ENCODE measurements around the gene LOXL1. TPM values are rescaled to one million over a fixed set of nuclear protein-coding genes. Genes with fewer than 3 reads are reported as not detected.

Gene LOXL1
- total RNA-seq, 1 experiment from 2014 or later, result 4.9 TPM

- ChIA-PET POLR2A (no interaction called here), CTCF (interaction anchor here (0.8 to 1.5 kb wide), 2 partner anchors 21 to 63 kb away, joined by 3 read pairs; no protein-coding TSS in a partner anchor)
- no peak for DNase-seq (ENCODE audit: unreplicated experiment)
- no peak for TF ChIP-seq CTCF (IDR thresholded peaks at IDR 0.05; ENCODE audit: unreplicated experiment)
- Mint-ChIP-seq H3K9me3 (ENCODE audit: unreplicated experiment) (no peaks in the 10 kb centered on the region), H3K27me3 (ENCODE audit: insufficient read depth, unreplicated experiment) (no peaks in the 10 kb centered on the region), H3K4me3 (ENCODE audit: unreplicated experiment) (no peak overlapping the region), H3K27ac (ENCODE audit: low read depth, unreplicated experiment) (no peak overlapping the region), H3K4me1 (ENCODE audit: insufficient read depth, unreplicated experiment) (peaks cover 10% of the 10 kb centered on the region), H3K36me3 (ENCODE audit: insufficient read depth, unreplicated experiment) (no peaks in the 10 kb centered on the region)
- BruUV-seq (replicated peaks), result no TSS peak
- intact Hi-C loops (cut with micrococcal nuclease), result no loop called here
Measured at GRCh38 chr15:73942751-73943270, 16.5 kb downstream of the LOXL1 start.

GRCh38 chr15:73944161-73945129 lies 18.2 kb downstream of the LOXL1 start:
- ChIA-PET CTCF (interaction anchor here (1.5 kb wide), 1 partner anchor 20 kb away, joined by 3 read pairs; no protein-coding TSS in a partner anchor), POLR2A (no interaction called here)
- H3K4me3 Mint-ChIP-seq (ENCODE audit: unreplicated experiment), result no peak overlapping the region

GRCh38 chr15:73945130-73945508 lies 18.9 kb downstream of the LOXL1 start:
- DNase-seq (ENCODE audit: unreplicated experiment), result no peak
- H3K27ac Mint-ChIP-seq (ENCODE audit: low read depth, unreplicated experiment), result no peak overlapping the region
- TF ChIP-seq CTCF (IDR thresholded peaks at IDR 0.05; ENCODE audit: unreplicated experiment), result no peak
- POLR2A ChIA-PET, result no interaction called here
- intact Hi-C loops (cut with micrococcal nuclease), result no loop called here
- H3K9me3 Mint-ChIP-seq (ENCODE audit: unreplicated experiment), result no peaks in the 10 kb centered on the region
- H3K27me3 Mint-ChIP-seq (ENCODE audit: insufficient read depth, unreplicated experiment), result no peaks in the 10 kb centered on the region
- H3K36me3 Mint-ChIP-seq (ENCODE audit: insufficient read depth, unreplicated experiment), result no peaks in the 10 kb centered on the region
- BruUV-seq (replicated peaks), result no TSS peak
- peaks cover 10% of the 10 kb centered on the region for H3K4me1 Mint-ChIP-seq (ENCODE audit: insufficient read depth, unreplicated experiment)
- CTCF ChIA-PET, result no interaction called here
- H3K4me3 Mint-ChIP-seq (ENCODE audit: unreplicated experiment), result no peak overlapping the region

More at GRCh38 chr15:73944161-73945129, 18.2 kb downstream of the LOXL1 start:
- Mint-ChIP-seq H3K36me3 (ENCODE audit: insufficient read depth, unreplicated experiment) (no peaks in the 10 kb centered on the region), H3K27me3 (ENCODE audit: insufficient read depth, unreplicated experiment) (no peaks in the 10 kb centered on the region), H3K9me3 (ENCODE audit: unreplicated experiment) (no peaks in the 10 kb centered on the region), H3K4me1 (ENCODE audit: insufficient read depth, unreplicated experiment) (peaks cover 10% of the 10 kb centered on the region), H3K27ac (ENCODE audit: low read depth, unreplicated experiment) (no peak overlapping the region)
- no peak for DNase-seq (ENCODE audit: unreplicated experiment)
- intact Hi-C loops (cut with micrococcal nuclease), result no loop called here
- BruUV-seq (replicated peaks), result no TSS peak
- TF ChIP-seq CTCF (IDR thresholded peaks at IDR 0.05; ENCODE audit: unreplicated experiment), result no peak

- DNase-seq (ENCODE audit: unreplicated experiment), result no peak
- intact Hi-C loops (cut with micrococcal nuclease), result no loop called here
- POLR2A ChIA-PET, result interaction anchor here (0.7 kb wide), 1 partner anchor 13 kb away, joined by 3 read pairs; no protein-coding TSS in a partner anchor
- Mint-ChIP-seq H3K4me1 (ENCODE audit: insufficient read depth, unreplicated experiment) (peaks cover 12% of the 10 kb centered on the region), H3K9me3 (ENCODE audit: unreplicated experiment) (no peaks in the 10 kb centered on the region), H3K27ac (ENCODE audit: low read depth, unreplicated experiment) (no peak overlapping the region), H3K36me3 (ENCODE audit: insufficient read depth, unreplicated experiment) (no peaks in the 10 kb centered on the region), H3K27me3 (ENCODE audit: insufficient read depth, unreplicated experiment) (no peaks in the 10 kb centered on the region), H3K4me3 (ENCODE audit: unreplicated experiment) (no peak overlapping the region)
- no TSS peak for BruUV-seq (replicated peaks)
- CTCF ChIA-PET, result interaction anchor here (1.3 kb wide), 1 partner anchor 11 kb away, joined by 4 read pairs; no protein-coding TSS in a partner anchor
- no peak for TF ChIP-seq CTCF (IDR thresholded peaks at IDR 0.05; ENCODE audit: unreplicated experiment)
Measured at GRCh38 chr15:73946046-73946721, 19.9 kb downstream of the LOXL1 start.
